Measurements from ENCODE around the gene NARS2. TPM values are rescaled to one million over a fixed set of nuclear protein-coding genes. Genes with fewer than 3 reads are reported as not detected.
"Not testable (repeated sequence)": the region's sequence is repeated elsewhere in the genome, so short reads cannot be mapped to it uniquely, and the experiment has no call there.

NARS2 gene
- total RNA-seq, 3 donors from 2014 or later (not counting 1 experiment from before 2014, with no cell fraction given): 6.5 to 9.6 (median 8.8) TPM

- Mint-ChIP-seq H3K36me3 (peaks cover 4% of the 10 kb centered on the region), H3K27ac (no peak overlapping the region), H3K4me3 (no peak overlapping the region), H3K27me3 (ENCODE audit: low read depth in 2 of 2) (no peaks in the 10 kb centered on the region), H3K4me1 (no peaks in the 10 kb centered on the region), H3K9me3 (peaks cover 0 to 8% of the 10 kb centered on the region in 2 donors)
- ATAC-seq: no peak
- TF ChIP-seq CTCF (IDR thresholded peaks at IDR 0.05): no peak
- Histone ChIP-seq H3K36me3 (ENCODE audit: control insufficient read depth, insufficient read depth, low read length) (no peaks in the 10 kb centered on the region), H3K9me3 (ENCODE audit: control insufficient read depth, insufficient read depth, low read length) (no peaks in the 10 kb centered on the region), H3K27ac (ENCODE audit: low read length) (no peak overlapping the region), H3K27me3 (ENCODE audit: control insufficient read depth, insufficient read depth, low read length) (no peaks in the 10 kb centered on the region), H3K4me1 (ENCODE audit: control insufficient read depth, insufficient read depth, low read length) (no peaks in the 10 kb centered on the region), H3K4me3 (ENCODE audit: low read length) (no peak overlapping the region)
- WGBS (ENCODE audit: insufficient coverage): 73% methylated on average over 4 of the region's 4 CpGs
- DNase-seq: no peak
- intact Hi-C loops (cut with micrococcal nuclease): no loop called here
Observed at GRCh38 chr11:78514922-78515502, 59.7 kb downstream of the NARS2 start.

GRCh38 chr11:78513085-78513484 is 61.6 kb downstream of the NARS2 start:
- H3K27me3 ChIP-seq (ENCODE audit: control insufficient read depth, insufficient read depth, low read length); H3K4me1 Mint-ChIP-seq; H3K9me3 ChIP-seq (ENCODE audit: control insufficient read depth, insufficient read depth, low read length); H3K27ac ChIP-seq (ENCODE audit: low read length); ATAC-seq; DNase-seq; H3K27ac Mint-ChIP-seq; H3K4me3 ChIP-seq (ENCODE audit: low read length); H3K4me3 Mint-ChIP-seq; H3K36me3 ChIP-seq (ENCODE audit: control insufficient read depth, insufficient read depth, low read length); H3K4me1 ChIP-seq (ENCODE audit: control insufficient read depth, insufficient read depth, low read length); intact Hi-C loops (cut with micrococcal nuclease); H3K27me3 Mint-ChIP-seq (ENCODE audit: low read depth in 2 of 2): not testable (repeated sequence)
- Mint-ChIP-seq H3K9me3 (peaks cover 0 to 11% of the 10 kb centered on the region in 2 donors), H3K36me3 (peaks cover 11% of the 10 kb centered on the region)
- 94% methylated on average over 4 of the region's 5 CpGs for WGBS (ENCODE audit: insufficient coverage)

- no peak for TF ChIP-seq CTCF (IDR thresholded peaks at IDR 0.05)
- Histone ChIP-seq H3K27me3 (ENCODE audit: control insufficient read depth, insufficient read depth, low read length) (no peaks in the 10 kb centered on the region), H3K36me3 (ENCODE audit: control insufficient read depth, insufficient read depth, low read length) (no peaks in the 10 kb centered on the region), H3K27ac (ENCODE audit: low read length) (no peak overlapping the region), H3K4me3 (ENCODE audit: low read length) (no peak overlapping the region), H3K9me3 (ENCODE audit: control insufficient read depth, insufficient read depth, low read length) (no peaks in the 10 kb centered on the region), H3K4me1 (ENCODE audit: control insufficient read depth, insufficient read depth, low read length) (no peaks in the 10 kb centered on the region)
- Mint-ChIP-seq H3K4me3 (no peak overlapping the region), H3K9me3 (peaks cover 0 to 11% of the 10 kb centered on the region in 2 donors), H3K4me1 (no peaks in the 10 kb centered on the region), H3K36me3 (peaks cover 11% of the 10 kb centered on the region), H3K27me3 (ENCODE audit: low read depth in 2 of 2) (no peaks in the 10 kb centered on the region), H3K27ac (no peak overlapping the region)
- intact Hi-C loops (cut with micrococcal nuclease): no loop called here
- ATAC-seq (no peak), DNase-seq (no peak)
- WGBS (ENCODE audit: insufficient coverage): 100% methylated on average over 1 of the region's 4 CpGs
Observed at GRCh38 chr11:78510597-78510996, 64.1 kb downstream of the NARS2 start.

GRCh38 chr11:78510025-78510596 is 64.6 kb downstream of the NARS2 start:
- Mint-ChIP-seq H3K27me3 (ENCODE audit: low read depth in 2 of 2) (no peaks in the 10 kb centered on the region), H3K4me3 (no peak overlapping the region), H3K4me1 (peaks cover under 1 to 2% of the 10 kb centered on the region in 2 donors), H3K36me3 (peaks cover 11% of the 10 kb centered on the region), H3K27ac (no peak overlapping the region), H3K9me3 (peaks cover 0 to 11% of the 10 kb centered on the region in 2 donors)
- Histone ChIP-seq H3K27me3 (ENCODE audit: control insufficient read depth, insufficient read depth, low read length) (no peaks in the 10 kb centered on the region), H3K9me3 (ENCODE audit: control insufficient read depth, insufficient read depth, low read length) (no peaks in the 10 kb centered on the region), H3K4me3 (ENCODE audit: low read length) (no peak overlapping the region), H3K36me3 (ENCODE audit: control insufficient read depth, insufficient read depth, low read length) (no peaks in the 10 kb centered on the region), H3K27ac (ENCODE audit: low read length) (no peak overlapping the region), H3K4me1 (ENCODE audit: control insufficient read depth, insufficient read depth, low read length) (no peaks in the 10 kb centered on the region)
- intact Hi-C loops (cut with micrococcal nuclease): no loop called here
- ATAC-seq (no peak), DNase-seq (no peak)
- TF ChIP-seq CTCF (IDR thresholded peaks at IDR 0.05): no peak
- whole genome bisulfite sequencing (ENCODE audit: insufficient coverage): no CpG with 5 or more reads among the region's 1 CpG

All from natural killer cell (primary cell).